Neural progenitor cell (in vitro differentiated cells): Measurements from ENCODE around the gene IQCH.

Experiments
- EZH2 ChIP-seq: fragments of 200-600 bp; sonication (generic); IDR thresholded peaks from 2 replicates; pipeline ENCODE4 v1.6.1; 2017; ENCODE audit warnings: antibody characterized with exemption, mild to moderate bottlenecking, moderate library complexity
- EZH2phosphoT487 ChIP-seq: fragments of 200-600 bp; sonication (generic); IDR thresholded peaks from 2 replicates; pipeline ENCODE4 v1.6.1; 2017; ENCODE audit warnings: antibody characterized with exemption
- TF ChIP-seq, protein P1 (sequence below): fragments of 200-600 bp; sonication (generic); IDR thresholded peaks from 2 replicates; pipeline ENCODE4 v1.5.1; 2017; ENCODE audit warnings: antibody characterized with exemption, mild to moderate bottlenecking

GRCh38 chr15:67303490-67304363 is 49.1 kb downstream of the IQCH start:
- TF ChIP-seq EZH2 (no peak), EZH2phosphoT487 (no peak)
- TF ChIP-seq, protein P1, sequence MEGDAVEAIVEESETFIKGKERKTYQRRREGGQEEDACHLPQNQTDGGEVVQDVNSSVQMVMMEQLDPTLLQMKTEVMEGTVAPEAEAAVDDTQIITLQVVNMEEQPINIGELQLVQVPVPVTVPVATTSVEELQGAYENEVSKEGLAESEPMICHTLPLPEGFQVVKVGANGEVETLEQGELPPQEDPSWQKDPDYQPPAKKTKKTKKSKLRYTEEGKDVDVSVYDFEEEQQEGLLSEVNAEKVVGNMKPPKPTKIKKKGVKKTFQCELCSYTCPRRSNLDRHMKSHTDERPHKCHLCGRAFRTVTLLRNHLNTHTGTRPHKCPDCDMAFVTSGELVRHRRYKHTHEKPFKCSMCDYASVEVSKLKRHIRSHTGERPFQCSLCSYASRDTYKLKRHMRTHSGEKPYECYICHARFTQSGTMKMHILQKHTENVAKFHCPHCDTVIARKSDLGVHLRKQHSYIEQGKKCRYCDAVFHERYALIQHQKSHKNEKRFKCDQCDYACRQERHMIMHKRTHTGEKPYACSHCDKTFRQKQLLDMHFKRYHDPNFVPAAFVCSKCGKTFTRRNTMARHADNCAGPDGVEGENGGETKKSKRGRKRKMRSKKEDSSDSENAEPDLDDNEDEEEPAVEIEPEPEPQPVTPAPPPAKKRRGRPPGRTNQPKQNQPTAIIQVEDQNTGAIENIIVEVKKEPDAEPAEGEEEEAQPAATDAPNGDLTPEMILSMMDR: peak; percentile 64
